ENCODE measurements around the gene ATP5F1C.

The ATP5F1C gene

GRCh38 chr10:7811000-7811399 lies 23.0 kb downstream of the ATP5F1C start:
- TF ChIP-seq ZFX (IDR thresholded peaks at IDR 0.05; ENCODE audit: borderline replicate concordance) (no peak), CTCF (IDR thresholded peaks at IDR 0.05) (no peak)
- peak overlapping the region; percentile 32; the same call in 1 of the 2 replicates for H3K27ac ChIP-seq

GRCh38 chr10:7811743-7812142 lies 23.8 kb downstream of the ATP5F1C start:
- H3K27ac ChIP-seq, result peak overlapping the region; percentile 32; the same call in 1 of the 2 replicates

GRCh38 chr10:7813481-7813880 lies 25.5 kb downstream of the ATP5F1C start:
- TF ChIP-seq ZFX (IDR thresholded peaks at IDR 0.05; ENCODE audit: borderline replicate concordance) (no peak), CTCF (IDR thresholded peaks at IDR 0.05) (no peak)

GRCh38 chr10:7817576-7817975 lies 29.6 kb downstream of the ATP5F1C start:
- TF ChIP-seq ZFX (IDR thresholded peaks at IDR 0.05; ENCODE audit: borderline replicate concordance) (no peak), CTCF (IDR thresholded peaks at IDR 0.05) (no peak)
- peak overlapping the region; percentile 48; the same call in 1 of the 2 replicates for H3K27ac ChIP-seq

More at GRCh38 chr10:7813481-7813880, 25.5 kb downstream of the ATP5F1C start:
- H3K27ac ChIP-seq, result no peak overlapping the region

- TF ChIP-seq CTCF (IDR thresholded peaks at IDR 0.05), result no peak
- no peak for TF ChIP-seq ZFX (IDR thresholded peaks at IDR 0.05; ENCODE audit: borderline replicate concordance)
- H3K27ac ChIP-seq, result peak overlapping the region; percentile 48
These were observed 30.0 kb downstream of the ATP5F1C start for GRCh38 chr10:7817984-7818294.

- peak within 1 kb of the TSS; percentile 48 for H3K27ac ChIP-seq
- TF ChIP-seq ZFX (IDR thresholded peaks at IDR 0.05; ENCODE audit: borderline replicate concordance), result no peak
- no peak for TF ChIP-seq CTCF (IDR thresholded peaks at IDR 0.05)
These were observed 30.5 kb downstream of the ATP5F1C start, which contains the start of gene TAF3 for GRCh38 chr10:7818295-7819120. Gene TAF3 (plus strand): TSS chr10:7818505. CDS start chr10:7818710, 205 bp downstream.

GRCh38 chr10:7819121-7819460 lies 31.1 kb downstream of the ATP5F1C start:
- TF ChIP-seq CTCF (IDR thresholded peaks at IDR 0.05) (peak; percentile 64), ZFX (IDR thresholded peaks at IDR 0.05; ENCODE audit: borderline replicate concordance) (no peak)
- H3K27ac ChIP-seq, result peak overlapping the region; percentile 48; the same call in 1 of the 2 replicates
